CD4-positive, alpha-beta T cell treated with Interleukin-17A for 4 hours (primary cell): ENCODE results near the gene CHSY1.

ENCODE experiments used
- DNase-seq: peaks from one replicate; pipeline ENCODE4 v3.0.0-alpha.2; 2020; ENCODE audit warnings: mixed read lengths

The CHSY1 gene

DNA sequence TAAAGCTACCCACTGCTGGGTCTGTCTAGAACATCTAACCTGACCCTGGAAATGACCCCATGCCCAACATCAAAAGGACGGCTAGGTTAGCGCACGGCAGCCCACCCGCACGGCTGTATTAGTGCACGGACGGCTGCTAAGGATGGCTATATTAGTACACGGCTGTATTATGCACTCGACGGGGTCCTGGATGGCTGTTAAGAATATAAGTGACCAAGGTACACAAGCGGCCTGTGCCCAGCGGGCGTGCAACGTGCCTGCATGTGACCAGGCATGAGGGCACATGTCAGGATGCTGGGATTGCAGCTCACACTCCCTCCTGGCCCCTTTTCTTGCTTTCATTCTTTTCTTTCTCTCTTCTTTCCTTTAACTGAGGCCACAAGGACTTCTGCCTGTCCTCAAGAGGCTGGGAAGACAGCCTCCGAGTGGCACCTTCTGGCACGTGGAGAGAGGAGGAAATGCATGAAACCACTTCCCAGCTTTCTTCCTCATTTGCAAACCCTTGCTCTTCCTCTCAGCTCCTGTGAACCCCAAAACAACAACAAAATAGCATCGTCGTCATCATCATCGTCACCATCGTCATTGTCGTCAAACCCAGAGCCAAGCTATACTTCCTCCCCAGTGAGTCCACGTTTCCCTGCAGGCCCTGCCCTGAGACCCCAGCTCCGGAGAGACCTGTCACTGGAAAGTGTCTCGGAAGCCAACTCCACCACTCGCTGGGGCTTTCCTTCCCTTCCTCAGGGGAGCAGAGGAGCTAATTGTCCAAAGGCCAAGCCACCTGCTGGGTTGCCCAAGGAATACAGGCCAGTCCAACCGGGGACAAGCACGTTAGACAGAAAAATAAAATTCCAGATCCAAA lies 101.8 kb downstream of the CHSY1 start:
- no peak for DNase-seq

DNA sequence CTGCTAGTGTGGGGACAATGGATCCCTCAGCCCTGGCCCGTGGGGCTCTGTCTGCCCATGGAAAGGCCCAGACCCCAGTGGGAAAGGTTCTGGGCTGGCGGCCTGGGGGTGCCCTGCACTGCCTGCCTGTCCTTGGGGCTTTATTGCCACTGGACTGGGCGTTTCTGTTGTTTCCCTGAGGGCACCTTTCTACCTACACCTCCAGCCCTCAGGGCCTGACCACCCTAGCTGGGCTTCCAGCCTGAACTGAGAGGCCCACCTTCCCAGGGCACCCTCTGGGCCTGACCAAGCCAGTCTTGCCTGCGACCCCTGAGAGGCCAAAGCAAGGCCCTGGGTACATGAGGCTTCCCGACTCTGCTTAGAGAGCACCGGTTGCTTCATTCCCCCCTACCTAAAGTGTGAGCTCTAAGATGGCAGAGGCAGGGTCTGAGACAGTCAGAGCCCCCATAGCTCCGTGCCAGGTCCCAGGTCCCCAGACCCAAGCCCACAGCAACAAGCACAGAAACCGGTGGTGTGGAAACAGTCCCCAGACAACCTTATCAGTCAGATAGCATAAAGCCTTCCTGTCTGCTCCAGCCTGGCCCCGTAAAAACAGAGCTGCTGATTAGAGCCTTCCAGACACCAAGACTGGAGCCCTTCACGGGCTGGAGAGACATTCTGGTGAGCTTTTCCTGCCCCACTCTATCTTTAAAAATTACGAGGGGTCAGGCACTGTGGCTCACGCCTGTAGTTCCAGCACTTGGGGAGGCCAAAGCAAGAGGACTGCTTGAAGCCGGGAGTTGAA lies 102.8 kb downstream of the CHSY1 start:
- no peak for DNase-seq

DNA sequence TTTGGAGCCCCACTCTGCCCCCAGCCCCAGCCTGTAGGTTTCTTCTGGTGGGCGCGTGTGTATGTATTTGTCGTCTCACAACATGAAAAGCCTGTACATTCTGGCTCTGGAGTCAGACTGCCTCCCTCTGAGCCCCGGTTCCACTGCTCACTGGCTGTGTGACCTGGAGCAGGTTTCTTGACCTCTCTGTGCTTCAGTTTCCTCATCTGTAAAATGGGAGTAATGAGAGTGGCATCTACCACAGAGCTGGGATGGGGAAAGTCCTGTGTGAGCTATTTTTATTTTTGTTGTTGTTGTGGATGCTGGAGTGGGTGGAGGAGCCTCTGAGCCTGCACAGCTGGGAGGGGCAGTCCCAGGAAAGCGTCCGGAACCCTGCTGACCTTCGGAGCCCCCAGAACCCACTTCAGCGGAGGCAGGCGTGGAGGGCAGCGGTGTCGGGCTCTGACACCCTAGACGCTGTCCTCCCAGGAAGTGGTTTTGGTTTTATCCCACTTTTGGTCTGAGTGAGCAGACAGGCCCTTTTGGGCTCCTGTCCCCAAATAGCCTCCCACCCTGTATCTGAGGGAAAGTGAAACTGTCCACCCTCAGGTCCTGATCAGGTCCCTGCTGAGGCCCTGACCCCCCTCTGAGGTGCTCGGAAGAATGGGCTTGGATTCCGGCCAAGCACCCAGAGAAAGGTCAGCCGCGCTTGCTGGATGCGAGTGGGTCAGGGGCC lies 103.5 kb downstream of the CHSY1 start:
- DNase-seq = no peak

DNA sequence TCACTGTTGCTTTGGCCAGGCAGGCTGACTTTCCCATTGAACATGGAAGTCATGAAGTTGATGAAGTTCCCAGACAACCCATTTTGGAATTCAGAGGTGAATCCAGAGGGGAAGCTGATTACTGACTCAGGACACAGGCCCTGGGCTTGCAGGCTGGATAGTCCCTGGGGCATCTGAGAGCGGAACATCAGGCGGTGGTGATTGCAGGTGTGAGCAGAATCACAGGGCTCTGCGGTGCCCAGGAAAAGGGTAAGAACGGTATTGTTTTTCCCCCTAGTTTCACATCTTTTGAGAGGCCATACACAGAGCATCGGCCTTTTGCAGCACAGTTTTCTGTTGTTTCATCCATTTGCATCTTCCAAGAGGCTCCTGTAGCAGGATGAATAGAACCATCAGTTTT lies 104.7 kb downstream of the CHSY1 start:
- DNase-seq = no peak

DNA sequence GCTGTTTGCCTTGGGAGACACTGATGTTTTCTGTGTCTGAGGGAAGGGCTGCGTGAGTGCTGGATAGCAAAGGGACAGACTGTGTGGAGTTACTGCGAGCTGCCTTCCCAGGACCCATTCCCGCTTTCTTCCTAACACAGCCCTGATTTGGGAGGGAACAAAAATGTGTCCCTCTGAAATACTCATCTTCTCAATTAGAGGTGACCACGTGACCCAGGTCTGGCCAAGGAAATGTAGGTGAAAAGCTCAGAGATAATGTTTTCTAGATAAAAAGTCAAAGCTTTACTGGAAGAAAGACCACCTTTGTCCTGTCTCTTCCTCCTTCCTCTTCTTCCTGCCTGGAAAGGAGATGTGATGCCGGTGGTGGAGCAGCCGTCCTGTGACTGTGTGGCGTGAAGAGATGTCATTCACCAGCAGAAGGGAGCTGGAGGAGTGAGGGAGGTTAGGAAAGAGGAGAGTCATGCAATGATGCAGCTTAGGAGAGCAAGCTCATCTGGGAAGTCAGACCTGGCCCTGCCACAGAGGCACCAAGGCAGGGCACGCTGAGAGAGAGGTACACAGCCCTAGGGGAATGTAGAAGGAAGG lies 105.6 kb downstream of the CHSY1 start:
- no peak for DNase-seq

- DNase-seq = no peak
Observed at GRCh38 chr15:101145362-101145761, 106.5 kb downstream of the CHSY1 start.

GRCh38 chr15:101143321-101143720 lies 108.5 kb downstream of the CHSY1 start:
- no peak for DNase-seq

DNA sequence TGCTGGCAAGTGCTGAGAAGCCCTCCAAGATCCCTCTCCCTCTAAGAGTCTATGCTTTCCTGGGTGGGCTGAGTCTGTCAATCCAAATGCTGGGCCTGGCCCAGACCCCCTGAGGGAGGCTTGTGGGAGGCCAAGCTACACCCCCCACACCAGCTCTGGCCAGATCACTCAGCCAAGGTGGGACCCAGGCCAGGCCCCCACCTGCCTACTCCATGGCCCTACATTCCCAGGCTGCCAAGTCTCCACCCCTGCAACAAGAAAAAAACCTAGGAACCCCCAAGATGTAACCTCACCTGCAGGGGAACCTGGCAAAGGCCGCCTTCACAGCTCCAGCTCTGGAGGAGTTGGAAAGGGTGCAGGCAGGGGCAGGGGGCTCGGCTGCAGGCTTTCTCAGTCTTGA lies 109.1 kb downstream of the CHSY1 start:
- DNase-seq = no peak

DNA sequence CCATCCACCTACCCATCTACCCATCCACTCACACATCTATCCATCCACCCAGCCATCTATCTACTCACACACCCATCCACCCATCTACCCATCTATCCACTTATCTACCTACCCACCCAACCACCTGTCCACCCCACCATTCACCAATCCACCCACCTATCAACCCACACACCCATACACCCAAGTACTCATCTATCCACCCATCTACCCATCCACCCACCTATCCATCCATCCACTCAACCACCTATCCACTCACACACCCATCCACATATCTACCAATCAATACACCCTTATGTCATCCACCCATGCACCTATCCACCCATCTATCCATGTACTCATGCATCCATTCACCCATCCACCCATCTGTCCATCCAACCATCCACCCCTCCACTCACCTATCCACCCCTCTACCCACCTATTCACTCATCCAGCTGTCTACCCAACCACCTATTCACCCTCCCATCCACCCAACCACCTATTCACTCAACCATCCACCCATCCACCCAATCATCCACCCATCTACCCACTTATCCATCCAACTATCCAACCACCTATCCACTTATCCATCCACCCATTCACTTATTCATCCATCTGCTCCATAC lies 109.8 kb downstream of the CHSY1 start:
- no peak for DNase-seq

GRCh38 chr15:101140697-101141065 lies 111.2 kb downstream of the CHSY1 start:
- DNase-seq = no peak

DNA sequence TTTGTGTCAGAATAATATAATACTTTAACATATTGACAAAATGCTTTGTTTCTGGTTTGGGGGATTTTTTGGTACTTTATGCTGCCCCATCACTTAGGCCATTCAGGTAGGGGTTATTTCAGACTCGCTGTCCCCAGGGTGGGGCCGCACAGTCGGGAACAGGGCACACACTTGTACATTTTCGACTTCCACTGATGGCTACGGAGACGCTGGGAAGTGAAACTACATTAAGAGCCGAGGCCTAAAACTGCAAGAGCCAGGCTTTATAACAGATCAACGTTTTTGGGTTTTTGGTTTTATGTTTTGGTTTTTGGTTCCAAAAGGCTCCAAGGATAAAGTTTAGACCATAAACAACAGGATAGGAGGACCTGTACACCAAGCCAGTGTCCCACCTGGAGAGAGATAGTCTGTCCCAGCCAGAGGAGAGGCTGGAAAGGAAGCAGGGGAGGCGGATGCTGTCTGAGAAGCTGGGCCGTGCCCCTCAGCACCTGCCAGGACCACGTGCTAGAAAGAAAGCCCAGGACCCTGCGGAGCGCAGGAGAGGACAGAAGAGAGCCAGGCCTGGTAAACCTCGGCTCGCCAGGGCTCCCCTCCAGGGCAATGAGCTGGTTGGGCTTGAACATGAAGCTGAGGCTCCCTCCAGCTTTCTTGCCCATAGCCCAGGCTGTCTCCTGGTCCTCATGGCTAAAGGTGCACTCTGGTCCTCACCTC lies 111.7 kb downstream of the CHSY1 start:
- DNase-seq = no peak

GRCh38 chr15:101138913-101139880 lies 112.7 kb downstream of the CHSY1 start:
- no peak for DNase-seq

DNA sequence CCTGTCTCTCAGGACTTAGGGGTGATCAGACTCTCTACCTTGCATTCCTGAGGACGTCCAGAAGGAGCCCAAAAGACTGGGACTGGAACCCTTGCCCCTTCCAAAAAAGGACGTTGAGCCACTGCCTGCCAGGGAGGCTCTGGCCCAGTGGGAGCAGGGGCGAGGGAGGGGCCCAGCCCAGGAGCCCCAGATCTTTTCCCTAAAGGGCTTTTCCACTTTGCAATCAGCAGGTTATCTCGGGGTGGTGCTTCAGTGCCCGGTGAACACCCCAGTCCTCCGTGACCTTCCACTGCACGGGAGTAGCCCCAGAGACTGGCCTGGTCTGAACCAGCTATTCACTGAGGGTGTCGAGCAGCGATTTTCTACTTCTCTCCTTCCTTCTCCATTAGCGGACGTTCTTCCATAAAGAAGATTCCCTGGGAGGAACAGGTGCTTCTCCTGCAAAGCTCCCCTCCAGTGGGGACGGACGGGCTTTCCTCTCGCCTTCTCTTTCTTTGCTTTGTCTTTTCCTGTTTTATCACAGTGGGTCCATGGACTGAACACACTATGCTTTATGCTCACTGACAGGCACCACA lies 113.7 kb downstream of the CHSY1 start:
- no peak for DNase-seq

DNA sequence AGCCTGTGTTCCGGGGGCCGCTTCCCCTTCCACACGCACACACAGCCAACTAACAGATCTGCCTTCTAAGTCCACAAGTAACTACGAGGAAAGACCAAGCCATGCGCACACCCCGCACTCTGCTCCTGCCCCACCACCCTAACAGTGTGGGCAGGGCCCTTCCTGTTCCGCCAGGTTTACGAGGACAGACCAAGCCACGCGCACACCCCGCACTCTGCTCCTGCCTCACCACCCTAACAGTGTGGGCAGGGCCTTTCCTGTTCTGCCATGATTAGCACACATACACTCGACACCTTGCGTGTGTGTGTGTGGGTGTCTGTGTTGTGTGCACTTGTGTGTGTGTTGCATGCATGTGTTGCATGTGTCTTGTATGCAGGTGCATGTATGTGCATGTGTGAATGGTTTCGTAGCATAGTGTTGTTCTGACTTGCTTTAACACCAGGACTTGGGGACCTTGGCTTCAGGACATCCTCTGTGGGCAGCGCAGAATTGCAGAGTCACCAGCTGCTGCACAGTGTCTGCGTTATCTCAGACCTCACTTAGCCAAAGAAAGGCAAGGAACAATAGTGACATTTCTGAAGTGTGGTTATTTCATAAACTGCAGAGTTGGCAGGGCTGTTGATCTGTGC lies 114.4 kb downstream of the CHSY1 start:
- no peak for DNase-seq

DNA sequence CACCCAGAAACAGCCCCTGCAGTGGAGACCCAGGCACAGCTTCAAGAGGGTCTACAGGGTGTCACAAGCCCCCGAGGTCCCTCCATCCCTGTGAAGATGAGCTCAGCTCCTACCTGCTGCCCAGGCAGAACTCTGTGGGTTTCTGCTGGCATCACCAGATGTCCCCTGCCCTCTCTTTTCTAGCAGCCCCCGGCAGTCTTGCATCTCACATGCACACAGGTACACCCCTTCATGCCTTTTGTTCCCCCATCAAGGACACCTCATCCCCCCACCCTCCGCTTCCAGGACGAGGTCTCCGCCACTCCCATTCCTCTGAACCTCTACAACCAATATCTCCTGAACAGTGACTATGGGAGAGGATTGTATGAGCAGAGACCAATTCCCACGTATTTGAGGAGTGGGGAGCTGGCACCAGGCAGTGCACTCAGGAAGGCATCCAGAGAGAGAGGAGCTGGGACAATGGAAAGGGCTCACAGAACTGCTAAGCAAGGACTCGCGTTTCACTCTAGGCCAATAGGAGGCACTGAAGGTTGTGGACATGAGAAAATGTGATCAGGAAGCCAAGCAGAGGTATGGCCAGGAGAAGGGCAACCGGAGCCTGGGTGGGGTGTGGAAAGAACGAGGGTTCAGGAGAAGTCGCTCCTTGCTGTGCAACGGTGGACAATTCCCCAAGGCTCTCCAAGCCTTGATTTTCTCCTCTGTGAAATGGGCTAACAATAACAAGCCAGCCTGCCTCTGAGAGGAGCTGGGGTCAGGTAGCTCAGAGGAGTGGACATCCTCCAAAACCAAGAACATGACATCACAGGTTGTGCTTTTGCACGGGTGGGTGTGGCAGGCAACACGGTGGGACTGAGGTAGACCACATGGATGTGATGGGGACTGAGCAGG lies 115.2 kb downstream of the CHSY1 start:
- no peak for DNase-seq

GRCh38 chr15:101135532-101136166 lies 116.2 kb downstream of the CHSY1 start:
- DNase-seq = no peak

DNA sequence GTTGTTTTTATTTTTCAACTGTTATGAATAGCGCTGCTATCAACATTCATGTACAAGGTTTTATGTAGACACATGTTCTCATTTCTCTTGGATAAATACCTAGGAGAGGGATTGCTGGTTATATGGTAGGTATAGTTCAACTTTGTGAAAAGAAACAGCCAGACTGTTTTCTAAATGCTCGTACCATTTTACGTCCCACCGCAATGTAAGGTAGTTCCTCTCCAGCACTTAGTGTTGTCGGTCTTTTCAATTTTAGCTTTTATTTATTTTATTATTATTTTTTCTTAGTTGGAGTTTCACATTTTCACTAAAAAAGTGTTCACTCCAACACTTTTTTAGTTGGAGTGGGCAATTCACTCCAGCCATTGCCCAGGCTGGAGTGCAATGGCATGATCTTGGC lies 117.1 kb downstream of the CHSY1 start:
- no peak for DNase-seq

DNA sequence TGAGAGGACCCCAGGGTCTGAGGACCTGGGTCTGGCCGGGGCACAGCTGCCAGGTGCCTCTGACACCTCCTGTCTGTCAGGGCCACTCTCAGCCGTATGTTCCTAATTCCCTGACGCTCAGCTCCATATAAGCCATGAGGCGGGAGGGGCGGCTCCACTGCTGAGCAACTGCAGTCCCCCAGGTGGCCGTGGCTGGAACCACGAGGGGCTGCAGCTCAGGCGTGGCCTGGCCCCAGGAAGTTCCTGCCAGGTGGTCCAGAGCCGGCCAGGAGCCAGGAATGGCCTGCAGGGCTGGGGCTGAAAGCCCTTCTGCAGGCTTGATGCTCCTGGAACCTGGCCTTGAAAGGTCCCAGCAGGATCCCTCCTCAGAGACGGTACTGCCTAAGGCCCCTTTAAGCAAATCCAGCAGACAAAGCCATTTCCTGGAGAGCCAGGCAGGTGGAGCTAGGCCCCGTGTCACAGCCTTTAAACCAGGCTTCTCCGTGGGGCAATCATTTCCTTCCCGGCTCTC lies 118.0 kb downstream of the CHSY1 start:
- DNase-seq = no peak
